A673 (cell line): ENCODE results near the gene FOXF2.

Source experiments
- EZH2 ChIP-seq: fragments of 200-600 bp; sonication (generic); IDR thresholded peaks from 2 replicates; pipeline ENCODE4 v1.6.1; 2017; ENCODE audit warnings: borderline replicate concordance, low read depth, mild to moderate bottlenecking, mixed read lengths, antibody characterized with exemption, low read length; ENCODE audit not compliant: poor library complexity, severe bottlenecking
- TF ChIP-seq, protein P1 (sequence below): fragments of 300-800, 200-600 bp; sonication (generic); conservative IDR thresholded peaks from 2 replicates; pipeline ENCODE4 v1.5.1; 2017; ENCODE audit warnings: low read depth, mild to moderate bottlenecking, antibody characterized with exemption, low read length, moderate library complexity, mixed read lengths

DNA sequence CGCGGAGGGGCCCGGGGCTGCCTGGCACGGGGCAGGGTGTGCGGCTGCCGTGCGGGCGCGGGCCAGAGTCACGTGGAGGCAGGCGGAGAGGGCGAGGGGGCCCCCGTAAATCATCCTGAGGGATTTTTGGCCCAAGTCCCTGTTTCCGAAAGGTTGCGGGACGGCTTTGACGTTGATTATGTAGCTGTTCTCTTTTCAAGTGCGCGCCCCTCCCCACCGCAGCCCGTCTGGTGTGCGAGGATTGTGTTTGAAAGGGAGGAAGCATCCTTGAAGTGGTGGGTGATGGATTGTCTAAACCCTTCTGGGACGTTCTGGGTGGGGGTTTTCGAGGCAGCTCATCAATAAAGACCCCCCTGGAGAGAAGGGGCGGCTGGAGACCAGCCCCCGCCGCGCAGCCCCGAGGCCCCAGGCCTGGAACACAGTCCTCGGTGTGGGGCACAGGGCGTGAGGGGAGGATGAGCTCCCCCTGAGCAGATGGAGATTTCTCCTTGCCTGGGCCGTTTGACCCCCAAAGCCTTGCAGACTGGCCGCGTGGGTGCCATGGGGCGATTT lies 7.0 kb upstream of the FOXF2 start:
- TF ChIP-seq, protein P1, sequence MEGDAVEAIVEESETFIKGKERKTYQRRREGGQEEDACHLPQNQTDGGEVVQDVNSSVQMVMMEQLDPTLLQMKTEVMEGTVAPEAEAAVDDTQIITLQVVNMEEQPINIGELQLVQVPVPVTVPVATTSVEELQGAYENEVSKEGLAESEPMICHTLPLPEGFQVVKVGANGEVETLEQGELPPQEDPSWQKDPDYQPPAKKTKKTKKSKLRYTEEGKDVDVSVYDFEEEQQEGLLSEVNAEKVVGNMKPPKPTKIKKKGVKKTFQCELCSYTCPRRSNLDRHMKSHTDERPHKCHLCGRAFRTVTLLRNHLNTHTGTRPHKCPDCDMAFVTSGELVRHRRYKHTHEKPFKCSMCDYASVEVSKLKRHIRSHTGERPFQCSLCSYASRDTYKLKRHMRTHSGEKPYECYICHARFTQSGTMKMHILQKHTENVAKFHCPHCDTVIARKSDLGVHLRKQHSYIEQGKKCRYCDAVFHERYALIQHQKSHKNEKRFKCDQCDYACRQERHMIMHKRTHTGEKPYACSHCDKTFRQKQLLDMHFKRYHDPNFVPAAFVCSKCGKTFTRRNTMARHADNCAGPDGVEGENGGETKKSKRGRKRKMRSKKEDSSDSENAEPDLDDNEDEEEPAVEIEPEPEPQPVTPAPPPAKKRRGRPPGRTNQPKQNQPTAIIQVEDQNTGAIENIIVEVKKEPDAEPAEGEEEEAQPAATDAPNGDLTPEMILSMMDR: no peak
- TF ChIP-seq EZH2: no peak
